Measurements from ENCODE around the gene CDA. TPM values are rescaled to one million over a fixed set of nuclear protein-coding genes. Genes with fewer than 3 reads are reported as not detected.

CDA gene
- total RNA-seq, 1 experiment from 2014 or later, result 6.5 TPM

DNA sequence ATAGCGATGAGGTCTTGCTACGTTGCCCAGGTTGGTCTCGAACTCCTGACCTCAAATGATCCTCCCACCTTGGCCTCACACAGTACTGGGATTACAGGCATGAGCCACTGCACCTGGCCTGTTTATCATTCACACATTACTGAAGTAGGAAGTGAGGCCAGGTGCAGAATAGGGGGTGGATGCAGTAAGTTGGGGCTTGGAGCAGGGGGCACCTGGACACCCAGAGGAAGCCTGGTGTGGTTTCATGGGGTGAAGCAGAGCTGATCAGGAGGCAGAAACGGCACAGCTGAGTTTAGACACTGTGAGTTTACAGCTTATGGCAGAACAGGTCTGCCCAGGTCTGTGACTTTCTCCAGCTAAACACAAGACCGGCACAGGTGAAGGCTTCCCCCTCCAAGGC, 4.9 kb downstream of the CDA start:
- no peaks in the 10 kb centered on the region for H3K23me2 ChIP-seq (ENCODE audit: insufficient read length, low read depth, low read length, poor library complexity, severe bottlenecking)
- H4K20me1 ChIP-seq (ENCODE audit: control insufficient read depth, insufficient read depth, insufficient read length), result no peaks in the 10 kb centered on the region
- no peak overlapping the region for H3K18ac ChIP-seq (ENCODE audit: insufficient read length, low read depth, low read length)
- H3K79me2 ChIP-seq (ENCODE audit: insufficient read depth, low read length), result no peaks in the 10 kb centered on the region
- no peaks in the 10 kb centered on the region; a peak in 1 of 7 replicates for H3K36me3 Mint-ChIP-seq (ENCODE audit: insufficient read depth in 1 of 3, low read depth in 3 of 3)
- H3K4me1 ChIP-seq (ENCODE audit: insufficient read depth, low read length), result no peaks in the 10 kb centered on the region
- no peak overlapping the region for H3K23ac ChIP-seq (ENCODE audit: insufficient read length, low read depth, low read length)
- no peak overlapping the region for H3K4ac ChIP-seq (ENCODE audit: low read depth, low read length)
- DNase-seq, result no peak
- no peak overlapping the region for H3K27ac ChIP-seq (ENCODE audit: insufficient read length, low read depth, low read length)
- no peaks in the 10 kb centered on the region for H3K27me3 ChIP-seq (ENCODE audit: insufficient read depth, low read length)
- H3K9me3 Mint-ChIP-seq, result no peaks in the 10 kb centered on the region; a peak in 2 of 5 replicates
- H3K79me1 ChIP-seq (ENCODE audit: insufficient read depth, low read depth, low read length, poor library complexity, severe bottlenecking), result no peaks in the 10 kb centered on the region
- no peak overlapping the region for H2BK5ac ChIP-seq (ENCODE audit: insufficient read length, low read length)
- H3K4me2 ChIP-seq (ENCODE audit: insufficient read depth, insufficient read length, low read length), result no peak overlapping the region
- no peak overlapping the region for H2BK15ac ChIP-seq (ENCODE audit: low read depth, low read length)
- H2BK120ac ChIP-seq (ENCODE audit: low read depth, low read length, poor library complexity, severe bottlenecking), result no peak overlapping the region
- H3K9me3 ChIP-seq (ENCODE audit: control insufficient read depth, low read depth, low read length), result no peaks in the 10 kb centered on the region
- no peak overlapping the region for H3K9ac ChIP-seq (ENCODE audit: extremely low read depth, insufficient read length, low read length)
- no peak overlapping the region for H4K5ac ChIP-seq (ENCODE audit: insufficient read length, low read depth, low read length)
- H3K4me3 Mint-ChIP-seq, result no peak overlapping the region
- H2AK5ac ChIP-seq (ENCODE audit: insufficient read length, low read length), result no peak overlapping the region
- H3K27ac Mint-ChIP-seq, result no peak overlapping the region
- H4K8ac ChIP-seq (replicated peaks; ENCODE audit: insufficient read length, low read depth, low read length), result no peak overlapping the region
- H3K14ac ChIP-seq (ENCODE audit: insufficient read depth, low read length), result no peak overlapping the region
- no peak overlapping the region for H4K91ac ChIP-seq (ENCODE audit: insufficient read length, low read depth, low read length)
- H3K4me1 Mint-ChIP-seq, result peaks cover 20 to 30% of the 10 kb centered on the region in 2 experiments
- no peak overlapping the region for H2BK12ac ChIP-seq (ENCODE audit: insufficient read length, low read depth, low read length)
- no peak overlapping the region for H2AFZ ChIP-seq (ENCODE audit: low read length)
- no peak overlapping the region for H3T11ph ChIP-seq (ENCODE audit: low read length)
- peaks cover 9% of the 10 kb centered on the region for H3K27me3 Mint-ChIP-seq (ENCODE audit: low read depth)
- H3K56ac ChIP-seq (ENCODE audit: insufficient read length, low read depth, low read length), result no peak overlapping the region
- no peak overlapping the region for H2BK20ac ChIP-seq (ENCODE audit: low read depth, low read length, poor library complexity, severe bottlenecking)
- WGBS (ENCODE audit: extremely low coverage, insufficient read length, low lambda C conversion rate), result no CpG with 5 or more reads among the region's 5 CpGs
- TF ChIP-seq, protein P1, sequence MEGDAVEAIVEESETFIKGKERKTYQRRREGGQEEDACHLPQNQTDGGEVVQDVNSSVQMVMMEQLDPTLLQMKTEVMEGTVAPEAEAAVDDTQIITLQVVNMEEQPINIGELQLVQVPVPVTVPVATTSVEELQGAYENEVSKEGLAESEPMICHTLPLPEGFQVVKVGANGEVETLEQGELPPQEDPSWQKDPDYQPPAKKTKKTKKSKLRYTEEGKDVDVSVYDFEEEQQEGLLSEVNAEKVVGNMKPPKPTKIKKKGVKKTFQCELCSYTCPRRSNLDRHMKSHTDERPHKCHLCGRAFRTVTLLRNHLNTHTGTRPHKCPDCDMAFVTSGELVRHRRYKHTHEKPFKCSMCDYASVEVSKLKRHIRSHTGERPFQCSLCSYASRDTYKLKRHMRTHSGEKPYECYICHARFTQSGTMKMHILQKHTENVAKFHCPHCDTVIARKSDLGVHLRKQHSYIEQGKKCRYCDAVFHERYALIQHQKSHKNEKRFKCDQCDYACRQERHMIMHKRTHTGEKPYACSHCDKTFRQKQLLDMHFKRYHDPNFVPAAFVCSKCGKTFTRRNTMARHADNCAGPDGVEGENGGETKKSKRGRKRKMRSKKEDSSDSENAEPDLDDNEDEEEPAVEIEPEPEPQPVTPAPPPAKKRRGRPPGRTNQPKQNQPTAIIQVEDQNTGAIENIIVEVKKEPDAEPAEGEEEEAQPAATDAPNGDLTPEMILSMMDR (conservative IDR thresholded peaks at IDR 0.05), result no peak

Data from H9 (cell line).